HG03108 (cell line): ENCODE results near the gene SRY.
"Not testable (repeated sequence)": the region's sequence is repeated elsewhere in the genome, so short reads cannot be mapped to it uniquely, and the experiment has no call there.

ENCODE experiments used
- ATAC-seq: cut with Tn5 transposase; IDR thresholded peaks from one replicate; pipeline ENCODE4 v1.9.1; 2021; ENCODE audit warnings: moderate library complexity; ENCODE audit not compliant: unreplicated experiment

SRY gene

DNA sequence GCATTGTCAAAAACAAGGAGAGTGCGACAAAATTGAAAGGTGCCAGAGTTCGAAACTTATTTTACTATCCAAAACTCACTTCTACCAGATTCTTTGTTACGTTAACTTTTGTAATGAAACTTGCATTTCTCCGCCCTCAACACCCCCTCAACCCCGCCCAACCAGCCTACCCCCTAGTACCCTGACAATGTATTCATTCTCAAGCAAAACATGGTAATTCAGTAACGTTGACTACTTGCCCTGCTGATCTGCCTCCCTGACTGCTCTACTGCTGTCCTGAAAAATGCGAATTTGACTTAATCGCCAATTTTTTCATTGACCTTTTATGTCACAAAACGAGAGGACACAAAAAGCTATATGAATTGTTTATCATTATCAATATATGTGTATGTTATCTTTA lies at the start of gene SRY:
Gene SRY, minus strand, starts transcription at position 83 of the 400 bp plus-strand sequence. Its CDS starts 79 bp downstream, at position 4.
- ATAC-seq, result no peak

DNA sequence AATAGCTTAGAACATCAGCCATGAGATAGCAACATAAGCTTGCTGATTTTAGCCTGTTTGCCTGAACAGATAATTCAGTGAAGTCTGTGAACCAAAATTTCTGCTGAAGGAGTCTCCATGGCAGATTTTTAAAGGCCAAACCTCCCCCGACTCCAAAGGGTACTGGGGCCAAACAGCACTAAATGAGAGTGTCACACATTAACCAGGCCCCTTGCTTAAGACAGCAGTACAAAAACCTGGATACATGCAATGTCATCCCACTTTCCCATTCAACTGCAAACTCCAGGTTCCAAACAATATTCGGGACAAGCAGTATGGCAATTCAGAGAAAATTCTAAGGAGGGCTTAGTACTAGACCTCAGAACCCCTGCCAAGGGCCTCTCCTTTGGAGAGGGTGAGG lies 49.6 kb upstream of the SRY start:
- ATAC-seq, result no peak

DNA sequence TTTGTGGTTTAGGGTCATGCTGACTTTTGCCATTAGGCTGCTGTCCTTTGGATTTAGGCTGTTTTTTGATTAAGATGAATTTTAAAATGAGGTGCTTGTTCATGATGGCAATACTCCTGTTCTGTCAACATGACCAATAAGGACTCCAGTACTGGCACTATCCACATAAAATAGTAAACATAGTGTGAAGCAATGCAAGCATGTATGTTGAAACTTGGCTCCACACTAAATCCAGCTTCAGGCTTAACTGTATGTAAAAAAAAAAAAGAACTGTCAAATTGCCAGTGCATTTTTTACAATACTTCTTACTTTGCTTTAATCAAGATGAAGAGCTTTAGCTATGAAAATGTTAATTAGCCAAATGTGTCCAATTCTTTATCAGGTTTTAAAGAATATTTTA lies 47.7 kb upstream of the SRY start:
- no peak for ATAC-seq

DNA sequence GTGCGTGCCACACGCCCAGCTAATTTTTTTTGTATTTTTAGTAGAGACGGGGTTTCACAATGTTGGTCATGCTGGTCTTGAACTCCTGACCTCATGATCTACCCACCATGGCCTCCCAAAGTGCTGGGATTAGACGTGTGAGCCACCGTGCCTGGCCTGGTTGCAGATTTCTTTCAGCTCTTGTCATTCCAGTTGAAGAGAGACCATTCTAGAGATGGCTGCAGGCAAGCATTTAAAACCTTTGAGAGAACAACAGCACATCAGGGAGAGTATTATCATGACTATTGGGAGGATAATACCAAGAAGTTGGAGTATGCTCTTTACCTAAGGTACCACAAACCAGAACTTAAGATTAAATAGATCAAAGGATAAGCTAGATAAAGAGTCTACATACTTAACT lies 41.0 kb upstream of the SRY start:
- ATAC-seq, result no peak

DNA sequence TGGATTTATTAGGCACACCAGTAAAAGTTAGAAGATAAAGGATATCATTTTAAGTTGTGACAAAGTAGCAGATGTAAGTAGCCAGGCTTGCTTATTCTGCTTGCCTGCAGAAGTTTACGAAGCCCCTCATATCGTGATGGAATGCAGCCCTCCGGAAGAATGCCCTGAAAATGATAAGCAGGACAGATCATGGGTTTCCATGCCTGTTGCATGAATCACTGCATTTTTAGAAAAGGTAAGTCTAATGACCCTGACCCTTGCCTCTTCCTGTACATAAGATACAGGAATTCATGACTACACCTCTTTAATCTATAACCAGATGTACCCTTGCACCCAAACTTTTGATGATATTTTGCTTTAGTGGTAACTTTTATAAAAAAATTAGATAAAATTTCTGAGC lies 37.0 kb upstream of the SRY start:
- ATAC-seq, result no peak

DNA sequence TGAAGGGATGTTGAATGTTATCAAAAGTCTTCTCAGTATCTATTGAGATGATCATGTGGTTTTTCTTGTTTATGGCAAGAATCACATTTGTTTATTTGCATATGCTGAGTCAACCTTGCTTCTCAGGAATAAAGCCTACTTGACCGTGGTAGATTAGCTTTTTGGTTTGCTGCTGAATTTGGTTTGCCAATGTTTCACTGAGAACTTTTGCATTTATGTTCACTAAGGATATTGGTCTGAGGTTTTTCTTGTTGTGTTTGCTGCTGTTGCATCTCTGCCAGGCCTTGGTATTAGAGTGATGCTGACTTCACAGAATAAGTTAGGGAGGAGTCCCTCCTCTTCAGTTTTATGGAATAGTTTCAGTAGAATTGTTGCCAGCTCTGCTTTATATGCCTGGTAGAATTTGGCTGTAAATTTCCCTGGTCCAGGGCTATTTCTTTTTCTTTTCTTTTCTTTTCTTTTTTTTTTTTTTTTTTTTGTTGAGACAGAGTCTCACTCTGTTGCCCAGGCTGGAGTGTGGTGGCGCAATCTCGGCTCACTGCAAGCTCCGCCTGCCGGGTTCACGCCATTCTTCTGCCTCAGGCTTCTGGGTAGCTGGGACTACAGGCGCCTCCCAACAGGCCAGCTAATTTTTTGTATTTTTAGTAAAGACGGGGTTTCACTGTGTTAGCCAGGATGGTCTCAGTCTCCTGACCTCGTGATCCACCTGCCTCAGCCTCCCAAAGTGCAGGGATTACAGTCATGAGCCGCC lies 29.8 kb upstream of the SRY start:
- ATAC-seq, result not testable (repeated sequence)

DNA sequence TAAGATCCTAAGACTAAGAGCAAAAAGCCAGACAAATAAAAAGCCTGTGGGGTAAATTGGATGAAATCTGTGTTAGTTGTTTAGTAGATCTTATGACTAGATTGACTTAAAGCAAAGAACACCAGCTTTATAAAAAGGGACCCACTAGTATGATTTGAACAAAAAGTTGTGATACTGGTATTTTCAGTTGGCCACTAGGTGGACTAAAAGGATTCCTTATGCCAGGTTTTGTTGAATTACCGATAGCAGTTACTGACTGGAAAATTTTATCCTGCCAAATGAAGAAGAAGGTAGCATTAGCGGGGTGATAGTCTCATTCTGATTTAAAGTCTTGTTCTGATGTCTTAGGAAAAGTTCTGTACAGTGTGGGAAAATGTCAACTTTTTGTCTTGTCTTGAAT lies 12.8 kb upstream of the SRY start:
- no peak for ATAC-seq

DNA sequence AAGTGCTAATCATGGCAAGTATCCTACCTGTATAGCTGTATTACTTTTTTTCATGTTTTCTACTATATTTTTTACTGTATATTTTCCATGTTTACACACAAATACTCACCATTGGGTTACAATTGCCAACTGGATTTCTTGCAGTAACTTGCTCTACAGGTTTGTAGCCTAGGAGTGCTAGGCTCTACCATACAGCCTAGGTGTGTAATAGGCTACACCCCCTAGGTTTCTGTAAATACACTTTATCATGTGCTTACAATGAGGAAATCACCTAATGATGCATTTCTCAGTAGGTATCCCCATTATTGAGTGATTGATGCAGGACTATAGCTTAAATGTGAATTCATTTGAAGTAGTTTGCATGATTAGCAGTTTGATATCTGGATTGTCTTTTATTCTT lies 10.5 kb upstream of the SRY start:
- no peak for ATAC-seq

DNA sequence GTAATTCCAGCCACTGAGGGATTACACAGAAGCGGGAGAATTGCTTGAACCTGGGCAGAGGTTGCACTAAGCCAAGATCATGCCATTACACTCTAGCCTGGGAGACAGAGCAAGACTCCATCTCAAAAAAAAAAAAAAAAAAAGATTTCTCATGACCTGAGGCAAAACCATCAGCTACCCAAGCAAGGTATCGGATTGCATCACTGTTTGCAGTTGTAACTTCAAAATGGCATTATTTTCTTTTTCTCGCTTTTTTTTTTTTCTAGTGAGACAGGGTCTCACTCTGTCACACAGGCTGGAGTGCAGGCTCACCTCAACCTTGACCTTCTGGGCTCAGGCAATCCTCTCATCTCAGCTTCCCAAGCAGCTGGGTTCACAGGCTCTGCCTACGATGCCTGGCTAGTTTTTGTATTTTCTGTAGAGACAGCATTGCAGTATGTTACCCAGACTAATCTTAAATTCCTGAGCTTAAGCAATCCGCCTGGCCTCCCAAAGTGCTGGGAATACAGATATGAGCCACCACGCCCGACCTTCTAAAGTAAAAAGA lies 9.6 kb upstream of the SRY start:
- no peak for ATAC-seq

DNA sequence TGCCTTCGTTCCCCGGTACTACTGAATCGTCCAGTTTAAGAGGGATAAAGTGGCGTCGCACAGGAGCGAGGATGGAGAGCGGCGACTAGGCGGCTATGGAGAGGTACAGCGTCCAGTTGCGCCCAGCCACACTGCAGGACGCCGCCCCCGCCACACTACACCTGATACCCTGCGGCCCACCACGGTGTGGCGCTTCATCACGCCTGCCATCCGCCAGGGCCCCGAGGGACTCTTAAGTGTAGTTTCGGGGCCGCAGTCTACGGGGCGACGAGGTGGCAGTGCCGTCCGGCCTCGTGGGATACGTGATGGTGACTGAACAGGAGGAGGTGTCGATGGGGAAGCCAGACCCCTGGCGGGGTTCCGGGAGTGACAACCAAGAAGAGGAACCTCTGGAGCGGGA lies 2.3 kb upstream of the SRY start:
- no peak for ATAC-seq

DNA sequence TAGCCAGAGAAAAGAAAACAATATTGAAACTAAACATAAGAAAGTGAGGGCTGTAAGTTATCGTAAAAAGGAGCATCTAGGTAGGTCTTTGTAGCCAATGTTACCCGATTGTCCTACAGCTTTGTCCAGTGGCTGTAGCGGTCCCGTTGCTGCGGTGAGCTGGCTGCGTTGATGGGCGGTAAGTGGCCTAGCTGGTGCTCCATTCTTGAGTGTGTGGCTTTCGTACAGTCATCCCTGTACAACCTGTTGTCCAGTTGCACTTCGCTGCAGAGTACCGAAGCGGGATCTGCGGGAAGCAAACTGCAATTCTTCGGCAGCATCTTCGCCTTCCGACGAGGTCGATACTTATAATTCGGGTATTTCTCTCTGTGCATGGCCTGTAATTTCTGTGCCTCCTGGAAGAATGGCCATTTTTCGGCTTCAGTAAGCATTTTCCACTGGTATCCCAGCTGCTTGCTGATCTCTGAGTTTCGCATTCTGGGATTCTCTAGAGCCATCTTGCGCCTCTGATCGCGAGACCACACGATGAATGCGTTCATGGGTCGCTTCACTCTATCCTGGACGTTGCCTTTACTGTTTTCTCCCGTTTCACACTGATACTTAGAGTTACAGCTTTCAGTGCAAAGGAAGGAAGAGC lies 488 bp downstream of the SRY start:
- no peak for ATAC-seq
